GM10266 (cell line): ENCODE measurements around the gene KCNA1.
A peak's percentile ranks its signal among the peaks of the same experiment; 100 is the strongest.

Experiments used
- DNase-seq: peaks from one replicate; pipeline ENCODE4 v3.0.0; 2012; ENCODE audit errors: extremely low spot score
- TF ChIP-seq, protein P1 (sequence below): IDR thresholded peaks from 2 replicates; pipeline ENCODE4 v1.5.1; 2012; ENCODE audit warnings: mild to moderate bottlenecking, low read depth; ENCODE audit not compliant: control insufficient read depth, insufficient read depth; ENCODE audit errors: missing control alignments

The KCNA1 gene

DNA sequence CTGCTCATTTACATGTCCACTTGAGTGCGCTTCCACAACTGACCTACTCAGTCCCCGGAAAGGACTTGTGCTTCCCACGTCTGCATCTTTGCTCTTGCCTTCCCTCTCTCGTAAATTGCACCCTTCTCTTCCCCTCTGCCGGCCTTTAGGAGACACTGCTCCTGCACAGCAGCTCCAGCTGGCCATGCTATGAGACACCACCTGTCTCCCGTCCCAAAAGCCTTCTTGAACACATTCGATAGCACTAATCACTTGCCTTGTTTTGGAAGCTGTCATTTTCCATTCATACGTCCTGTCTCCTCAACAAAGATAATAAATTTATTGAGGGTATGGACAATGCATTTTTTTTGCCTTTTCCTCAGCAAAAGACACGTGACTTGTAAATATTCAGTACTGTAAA is 15.7 kb upstream of the KCNA1 start:
- no peak for DNase-seq
- TF ChIP-seq, protein P1, sequence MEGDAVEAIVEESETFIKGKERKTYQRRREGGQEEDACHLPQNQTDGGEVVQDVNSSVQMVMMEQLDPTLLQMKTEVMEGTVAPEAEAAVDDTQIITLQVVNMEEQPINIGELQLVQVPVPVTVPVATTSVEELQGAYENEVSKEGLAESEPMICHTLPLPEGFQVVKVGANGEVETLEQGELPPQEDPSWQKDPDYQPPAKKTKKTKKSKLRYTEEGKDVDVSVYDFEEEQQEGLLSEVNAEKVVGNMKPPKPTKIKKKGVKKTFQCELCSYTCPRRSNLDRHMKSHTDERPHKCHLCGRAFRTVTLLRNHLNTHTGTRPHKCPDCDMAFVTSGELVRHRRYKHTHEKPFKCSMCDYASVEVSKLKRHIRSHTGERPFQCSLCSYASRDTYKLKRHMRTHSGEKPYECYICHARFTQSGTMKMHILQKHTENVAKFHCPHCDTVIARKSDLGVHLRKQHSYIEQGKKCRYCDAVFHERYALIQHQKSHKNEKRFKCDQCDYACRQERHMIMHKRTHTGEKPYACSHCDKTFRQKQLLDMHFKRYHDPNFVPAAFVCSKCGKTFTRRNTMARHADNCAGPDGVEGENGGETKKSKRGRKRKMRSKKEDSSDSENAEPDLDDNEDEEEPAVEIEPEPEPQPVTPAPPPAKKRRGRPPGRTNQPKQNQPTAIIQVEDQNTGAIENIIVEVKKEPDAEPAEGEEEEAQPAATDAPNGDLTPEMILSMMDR: no peak

DNA sequence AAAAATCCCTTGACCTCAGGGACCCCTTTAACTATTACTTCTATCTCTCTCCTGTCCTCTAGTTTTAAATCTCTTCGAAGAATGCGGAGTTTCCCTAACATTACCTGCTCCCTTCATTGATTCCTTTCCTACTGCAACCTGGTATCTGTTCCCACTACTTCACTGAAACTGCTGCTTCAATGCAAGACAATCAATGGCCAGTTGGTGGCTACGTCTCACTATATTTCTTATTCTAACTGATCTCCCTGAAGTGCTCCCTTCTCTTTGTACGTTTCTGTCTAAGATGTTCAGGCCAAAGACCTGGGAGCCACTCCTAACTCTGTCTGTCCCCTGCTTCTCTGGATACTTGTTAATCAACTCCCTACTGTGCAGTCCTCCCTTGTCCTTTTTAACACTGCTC is 10.3 kb upstream of the KCNA1 start:
- TF ChIP-seq, protein P1: peak; percentile 36
- DNase-seq: peak; percentile 45

DNA sequence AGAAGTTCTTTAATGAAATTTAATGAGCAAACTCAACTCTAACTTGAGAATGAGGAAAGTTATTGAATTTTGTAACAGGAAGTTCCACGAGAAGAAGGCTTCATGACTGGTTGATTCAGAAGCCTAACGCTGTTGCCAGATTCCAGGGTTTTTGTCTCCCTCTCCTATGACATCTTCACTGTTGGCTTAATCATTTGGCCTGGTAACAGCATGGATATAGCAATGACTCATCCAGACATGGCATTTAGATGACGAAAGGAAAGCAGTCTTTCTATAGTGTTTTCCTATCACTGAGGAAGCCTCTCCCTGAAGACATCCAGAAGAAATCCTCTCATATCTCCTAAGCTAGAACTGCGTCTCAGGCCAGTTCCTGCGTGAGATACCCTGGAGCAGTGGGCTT is 9.4 kb upstream of the KCNA1 start:
- TF ChIP-seq, protein P1: no peak
- no peak for DNase-seq

DNA sequence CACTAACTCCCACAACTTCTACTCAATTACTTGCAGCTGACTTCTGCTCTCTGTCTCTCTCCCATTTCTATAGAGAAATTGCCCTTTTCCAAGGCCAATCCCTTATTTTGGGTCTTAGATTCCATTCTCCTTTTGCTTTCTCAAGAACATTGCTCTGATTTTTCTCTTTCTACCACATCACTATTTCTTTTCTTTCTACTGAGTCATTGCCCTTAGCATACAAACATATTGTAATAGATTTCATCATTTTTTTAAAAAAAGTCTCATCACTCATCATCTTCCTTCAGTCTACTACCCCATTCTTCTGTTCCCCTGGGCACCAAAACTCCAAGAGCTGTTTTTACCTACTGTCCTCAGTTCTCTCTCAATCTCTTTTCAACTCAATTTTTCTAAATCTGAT is 4.4 kb upstream of the KCNA1 start:
- TF ChIP-seq, protein P1: no peak
- DNase-seq: no peak

DNA sequence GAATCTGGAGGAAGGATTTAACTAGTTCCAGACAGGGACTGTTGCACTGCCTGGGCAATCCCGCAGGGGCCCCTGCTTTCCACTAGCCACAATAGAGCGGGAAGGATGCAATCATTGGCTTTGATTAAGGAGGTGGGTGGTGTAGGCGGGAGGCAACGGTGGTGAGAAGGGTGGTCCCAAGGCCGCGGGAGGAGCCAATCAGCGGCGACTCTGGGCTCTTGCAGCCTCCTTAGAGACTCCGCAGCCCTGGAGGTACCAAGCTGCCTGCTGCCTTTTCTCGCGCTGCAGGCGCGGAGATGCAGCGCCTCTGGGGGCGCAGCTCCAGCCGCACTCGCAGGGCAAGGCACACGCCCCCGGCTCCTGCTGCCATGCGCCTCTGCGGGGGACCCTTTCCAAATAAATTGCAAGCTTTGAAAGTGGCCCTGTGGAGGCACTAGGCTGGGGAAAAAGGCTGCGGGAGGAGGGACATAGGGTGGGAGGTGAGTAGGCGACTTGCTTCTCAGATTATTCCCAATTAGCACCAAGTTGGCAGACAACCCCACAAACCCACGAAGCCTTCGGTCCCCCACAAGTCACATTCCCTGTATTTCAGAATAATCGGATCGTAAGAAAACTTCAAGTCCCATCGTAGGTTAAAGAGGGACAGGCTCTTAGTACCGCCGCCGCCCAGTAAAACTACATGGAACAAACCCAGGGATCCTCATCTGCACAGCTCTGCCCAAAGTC is 858 bp upstream of the KCNA1 start:
- TF ChIP-seq, protein P1: peak; percentile 38
- DNase-seq: peak; percentile 76

DNA sequence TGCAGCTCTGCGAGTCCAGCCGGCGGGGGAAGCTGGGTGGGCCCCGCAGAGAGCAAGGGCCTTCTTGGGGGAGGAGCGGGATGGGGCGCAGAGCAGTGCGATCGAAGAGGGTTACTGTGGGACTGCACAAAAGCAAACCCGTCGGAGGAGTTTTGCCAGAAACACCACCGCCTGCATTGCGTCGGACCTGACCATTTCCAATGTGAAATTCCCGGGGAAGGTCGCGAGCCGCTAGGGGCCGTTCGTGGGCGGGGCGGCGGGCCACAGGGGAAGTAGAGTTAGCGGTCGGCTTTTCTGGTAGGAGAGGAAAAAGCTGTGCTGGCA is 333 bp upstream of the KCNA1 start:
- TF ChIP-seq, protein P1: peak; percentile 9
- peak; percentile 30 for DNase-seq

DNA sequence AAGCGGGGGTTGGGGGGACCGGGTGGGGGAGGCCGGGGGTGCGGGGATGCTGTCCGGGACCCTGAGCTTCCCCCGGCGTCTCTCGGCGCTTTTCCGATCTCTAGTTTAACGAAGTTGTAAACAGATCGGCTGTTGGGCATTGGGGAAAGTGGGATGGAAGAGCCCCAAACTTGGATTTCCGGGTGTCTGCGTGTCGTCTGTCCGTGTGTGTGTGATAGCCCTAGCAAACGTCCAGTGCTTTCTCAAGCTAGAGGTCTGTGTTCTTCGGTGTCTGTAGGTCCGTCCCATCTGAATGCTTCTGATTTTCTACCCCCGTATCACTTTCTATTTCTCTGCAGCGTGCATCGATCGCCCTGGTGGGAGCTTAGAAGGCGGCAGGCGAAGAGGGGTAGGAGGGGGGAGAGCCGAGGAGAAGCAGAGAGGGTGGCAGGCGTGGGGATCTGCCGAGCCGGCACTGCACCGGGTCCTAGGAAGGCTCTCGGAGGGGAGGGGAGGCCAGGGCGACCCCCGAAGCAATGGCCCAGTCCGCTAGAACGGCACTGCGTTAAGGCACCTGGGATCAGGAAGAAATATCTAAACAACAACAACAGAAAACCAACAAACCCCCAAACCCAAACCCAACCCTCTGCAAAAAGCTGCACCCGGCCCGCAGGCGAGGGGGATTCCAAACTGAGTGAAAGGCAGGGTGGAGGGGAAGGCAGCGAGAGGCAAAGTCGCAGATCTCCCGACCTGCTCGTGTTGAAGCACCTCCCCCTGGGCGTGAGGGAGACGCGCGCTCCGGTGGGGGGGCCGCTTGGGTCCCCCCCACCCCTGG is 1.0 kb downstream of the KCNA1 start:
- TF ChIP-seq, protein P1: no peak
- DNase-seq: peak; percentile 79
